NB4 (cell line): ENCODE data around the gene SEC16A.
"Not testable (repeated sequence)": the region's sequence is repeated elsewhere in the genome, so short reads cannot be mapped to it uniquely, and the experiment has no call there.

ENCODE experiments used
- DNase-seq: peaks from one replicate; pipeline ENCODE4 v3.0.0; 2010; ENCODE audit warnings: low read depth
- H3K4me3 ChIP-seq: one replicate; pipeline ENCODE4 v1.5.1; 2011; ENCODE audit warnings: mild to moderate bottlenecking, low read depth, low read length, moderate library complexity
- MYC ChIP-seq: IDR thresholded peaks from 2 replicates; pipeline ENCODE4 v1.6.1; 2011; ENCODE audit warnings: low read depth, low read length
- POLR2A ChIP-seq: IDR thresholded peaks from 2 replicates; pipeline ENCODE4 v1.6.1; 2011; ENCODE audit warnings: mild to moderate bottlenecking; ENCODE audit not compliant: insufficient read length; ENCODE audit errors: extremely low read depth
- TF ChIP-seq, protein P1 (sequence below): IDR thresholded peaks from 2 replicates; pipeline ENCODE4 v1.6.1; 2011; ENCODE audit warnings: low read depth, low read length
- TF ChIP-seq, protein P2 (sequence below): IDR thresholded peaks from one replicate; pipeline ENCODE4 v1.5.1; 2012; ENCODE audit warnings: low read depth, low read length

SEC16A gene

DNA sequence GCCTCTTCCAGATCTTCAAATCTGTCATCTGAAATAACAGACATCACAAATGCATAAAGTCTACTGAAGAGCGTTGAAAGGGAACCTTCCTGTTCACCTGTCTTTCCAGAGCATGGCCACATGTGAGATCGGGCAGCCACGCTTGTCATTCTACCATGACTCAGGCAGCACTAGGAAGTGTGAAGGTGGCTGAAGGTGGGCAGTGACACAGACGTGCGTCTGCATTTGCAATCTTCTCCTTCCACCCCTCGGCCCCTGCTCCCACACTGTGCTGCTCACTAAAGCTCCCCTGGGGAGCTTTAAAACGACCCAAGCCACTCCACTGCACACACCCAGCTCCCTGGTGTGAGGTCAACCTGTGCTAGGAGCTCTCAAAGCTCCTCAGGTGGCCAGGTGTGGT, 74.9 kb downstream of the SEC16A start:
- no peak for DNase-seq
- TF ChIP-seq, protein P1, sequence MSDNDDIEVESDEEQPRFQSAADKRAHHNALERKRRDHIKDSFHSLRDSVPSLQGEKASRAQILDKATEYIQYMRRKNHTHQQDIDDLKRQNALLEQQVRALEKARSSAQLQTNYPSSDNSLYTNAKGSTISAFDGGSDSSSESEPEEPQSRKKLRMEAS, result no peak
- TF ChIP-seq, protein P2, sequence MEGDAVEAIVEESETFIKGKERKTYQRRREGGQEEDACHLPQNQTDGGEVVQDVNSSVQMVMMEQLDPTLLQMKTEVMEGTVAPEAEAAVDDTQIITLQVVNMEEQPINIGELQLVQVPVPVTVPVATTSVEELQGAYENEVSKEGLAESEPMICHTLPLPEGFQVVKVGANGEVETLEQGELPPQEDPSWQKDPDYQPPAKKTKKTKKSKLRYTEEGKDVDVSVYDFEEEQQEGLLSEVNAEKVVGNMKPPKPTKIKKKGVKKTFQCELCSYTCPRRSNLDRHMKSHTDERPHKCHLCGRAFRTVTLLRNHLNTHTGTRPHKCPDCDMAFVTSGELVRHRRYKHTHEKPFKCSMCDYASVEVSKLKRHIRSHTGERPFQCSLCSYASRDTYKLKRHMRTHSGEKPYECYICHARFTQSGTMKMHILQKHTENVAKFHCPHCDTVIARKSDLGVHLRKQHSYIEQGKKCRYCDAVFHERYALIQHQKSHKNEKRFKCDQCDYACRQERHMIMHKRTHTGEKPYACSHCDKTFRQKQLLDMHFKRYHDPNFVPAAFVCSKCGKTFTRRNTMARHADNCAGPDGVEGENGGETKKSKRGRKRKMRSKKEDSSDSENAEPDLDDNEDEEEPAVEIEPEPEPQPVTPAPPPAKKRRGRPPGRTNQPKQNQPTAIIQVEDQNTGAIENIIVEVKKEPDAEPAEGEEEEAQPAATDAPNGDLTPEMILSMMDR, result no peak
- TF ChIP-seq MYC, result no peak
- no peak for TF ChIP-seq POLR2A
- no peak overlapping the region for H3K4me3 ChIP-seq

GRCh38 chr9:136407061-136407460, 75.8 kb downstream of the SEC16A start:
- H3K4me3 ChIP-seq, DNase-seq: not testable (repeated sequence)

DNA sequence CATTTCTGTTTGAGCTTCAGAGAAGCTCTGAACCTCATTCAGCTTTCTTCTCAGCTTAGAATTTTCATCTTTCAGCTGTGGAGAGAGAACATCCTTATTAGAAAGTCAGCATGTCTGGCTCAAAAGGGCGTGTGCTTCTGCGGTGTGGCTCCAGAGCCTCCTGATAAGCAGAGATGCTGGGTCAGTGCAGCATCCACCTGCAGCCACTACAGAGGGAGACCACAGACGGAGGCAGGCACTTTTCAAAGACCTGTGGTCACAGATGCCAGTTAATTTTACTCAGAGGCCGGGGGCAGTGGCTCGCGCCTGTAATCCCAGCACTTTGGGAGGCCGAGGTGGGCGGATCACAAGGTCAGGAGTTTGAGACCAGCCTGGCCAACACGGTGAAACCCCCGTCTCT, 76.9 kb downstream of the SEC16A start:
- DNase-seq, H3K4me3 ChIP-seq: not testable (repeated sequence)

- DNase-seq, result no peak
- TF ChIP-seq, protein P1, result no peak
- TF ChIP-seq MYC, result no peak
- TF ChIP-seq, protein P2, result no peak
- TF ChIP-seq POLR2A, result no peak
- H3K4me3 ChIP-seq, result no peak overlapping the region
These were observed 77.4 kb downstream of the SEC16A start for GRCh38 chr9:136405481-136405880.

DNA sequence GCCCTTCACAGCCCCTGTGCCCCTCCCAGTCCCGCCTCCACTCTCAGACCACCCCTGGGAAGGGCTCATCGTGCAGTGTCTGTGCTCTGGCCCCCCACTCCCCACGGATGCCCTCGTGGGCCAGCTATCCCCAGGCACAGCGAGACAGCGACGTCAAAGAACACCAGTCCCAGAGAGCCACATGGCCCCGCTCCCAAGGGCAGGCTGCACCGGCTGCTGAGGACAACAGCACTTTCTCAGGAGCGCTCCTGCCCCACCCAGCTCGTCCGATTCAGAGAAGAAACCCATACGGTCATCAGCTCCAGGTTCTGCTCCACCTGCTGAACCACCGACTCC, 78.1 kb downstream of the SEC16A start:
- H3K4me3 ChIP-seq, result no peak overlapping the region
- TF ChIP-seq POLR2A (no peak), MYC (no peak)
- TF ChIP-seq, protein P1, result no peak
- TF ChIP-seq, protein P2, result no peak
- no peak for DNase-seq

GRCh38 chr9:136403915-136404800, 78.7 kb downstream of the SEC16A start:
- no peak for DNase-seq
- no peak overlapping the region for H3K4me3 ChIP-seq
- TF ChIP-seq, protein P2, result no peak
- TF ChIP-seq MYC (no peak), POLR2A (no peak)
- TF ChIP-seq, protein P1, result no peak

GRCh38 chr9:136403538-136403914, 79.3 kb downstream of the SEC16A start:
- no peak for TF ChIP-seq POLR2A
- TF ChIP-seq, protein P1, result no peak
- TF ChIP-seq MYC, result no peak
- TF ChIP-seq, protein P2, result no peak
- no peak overlapping the region for H3K4me3 ChIP-seq
- no peak for DNase-seq
